Endothelial cell of umbilical vein (primary cell): ENCODE data around the gene DCC.

ENCODE experiments used
- CTCF ChIP-seq, 2 donors: IDR thresholded peaks; 1 replicate in 1 of 2; 2 replicates in 1 of 2; pipeline ENCODE4 v1.5.1; 2011; ENCODE audit warnings: low read length in 2 of 2, mild to moderate bottlenecking in 2 of 2, moderate library complexity in 2 of 2, control low read depth in 1 of 2, inconsistent platforms in 1 of 2, low read depth in 1 of 2; ENCODE audit not compliant: insufficient read depth in 1 of 2; ENCODE audit errors: extremely low read depth in 1 of 2
- FOS ChIP-seq: IDR thresholded peaks from 2 replicates; pipeline ENCODE4 v1.6.1; 2011; ENCODE audit warnings: mild to moderate bottlenecking, low read length, moderate library complexity, borderline replicate concordance; ENCODE audit not compliant: insufficient read depth
- MYC ChIP-seq: IDR thresholded peaks from one replicate; pipeline ENCODE4 v1.6.1; 2011; ENCODE audit warnings: mild to moderate bottlenecking, low read depth, low read length
- POLR2AphosphoS5 ChIP-seq: IDR thresholded peaks from 2 replicates; pipeline ENCODE4 v1.6.1; 2012; ENCODE audit warnings: low read depth, mild to moderate bottlenecking, control low read depth, low read length, moderate library complexity; ENCODE audit not compliant: insufficient read depth

GRCh38 chr18:52861558-52861957, 521.6 kb downstream of the DCC start:
- no peak for TF ChIP-seq CTCF (IDR thresholded peaks at IDR 0.05; ENCODE audit: extremely low read depth in 1 of 2, insufficient read depth in 1 of 2, low read depth in 1 of 2, low read length in 2 of 2)
- no peak for TF ChIP-seq MYC
- TF ChIP-seq POLR2AphosphoS5, result no peak
- TF ChIP-seq FOS, result no peak
